Fibroblast of pulmonary artery (primary cell): ENCODE results near the gene NIPAL3.

Experiments used
- DNase-seq: peaks from one replicate; pipeline ENCODE4 v3.0.0-alpha.2; 2010; ENCODE audit warnings: low read depth
- H3K4me3 ChIP-seq: replicated peaks from 2 replicates; pipeline ENCODE4 v1.5.1; 2011; ENCODE audit warnings: low read depth, mild to moderate bottlenecking, control low read depth, low read length, moderate library complexity
- TF ChIP-seq, protein P1 (sequence below): IDR thresholded peaks from 2 replicates; pipeline ENCODE4 v1.5.1; 2011; ENCODE audit warnings: mild to moderate bottlenecking, control low read depth, low read length, inconsistent platforms; ENCODE audit errors: missing control alignments

NIPAL3 gene

DNA sequence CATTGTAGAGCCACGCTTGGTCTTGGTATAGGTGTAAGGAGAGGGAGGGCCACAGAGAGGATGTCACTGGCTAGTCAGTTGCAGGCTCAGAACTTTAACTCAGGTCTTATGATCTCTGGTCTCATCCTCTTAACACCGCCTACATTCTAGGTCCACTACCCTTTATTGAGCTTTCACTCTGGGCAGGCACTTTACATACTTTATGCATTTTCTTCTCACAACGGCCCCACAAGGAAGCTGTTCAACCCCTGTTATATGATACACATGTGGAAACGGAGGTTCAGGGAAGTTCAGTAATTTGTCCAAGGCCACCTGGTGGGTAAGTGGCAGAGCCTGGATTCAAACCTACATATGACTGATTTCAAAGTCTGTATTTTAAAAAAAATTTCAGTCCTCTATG, 61.7 kb downstream of the NIPAL3 start:
- no peak overlapping the region for H3K4me3 ChIP-seq
- no peak for DNase-seq
- TF ChIP-seq, protein P1, sequence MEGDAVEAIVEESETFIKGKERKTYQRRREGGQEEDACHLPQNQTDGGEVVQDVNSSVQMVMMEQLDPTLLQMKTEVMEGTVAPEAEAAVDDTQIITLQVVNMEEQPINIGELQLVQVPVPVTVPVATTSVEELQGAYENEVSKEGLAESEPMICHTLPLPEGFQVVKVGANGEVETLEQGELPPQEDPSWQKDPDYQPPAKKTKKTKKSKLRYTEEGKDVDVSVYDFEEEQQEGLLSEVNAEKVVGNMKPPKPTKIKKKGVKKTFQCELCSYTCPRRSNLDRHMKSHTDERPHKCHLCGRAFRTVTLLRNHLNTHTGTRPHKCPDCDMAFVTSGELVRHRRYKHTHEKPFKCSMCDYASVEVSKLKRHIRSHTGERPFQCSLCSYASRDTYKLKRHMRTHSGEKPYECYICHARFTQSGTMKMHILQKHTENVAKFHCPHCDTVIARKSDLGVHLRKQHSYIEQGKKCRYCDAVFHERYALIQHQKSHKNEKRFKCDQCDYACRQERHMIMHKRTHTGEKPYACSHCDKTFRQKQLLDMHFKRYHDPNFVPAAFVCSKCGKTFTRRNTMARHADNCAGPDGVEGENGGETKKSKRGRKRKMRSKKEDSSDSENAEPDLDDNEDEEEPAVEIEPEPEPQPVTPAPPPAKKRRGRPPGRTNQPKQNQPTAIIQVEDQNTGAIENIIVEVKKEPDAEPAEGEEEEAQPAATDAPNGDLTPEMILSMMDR, result no peak

DNA sequence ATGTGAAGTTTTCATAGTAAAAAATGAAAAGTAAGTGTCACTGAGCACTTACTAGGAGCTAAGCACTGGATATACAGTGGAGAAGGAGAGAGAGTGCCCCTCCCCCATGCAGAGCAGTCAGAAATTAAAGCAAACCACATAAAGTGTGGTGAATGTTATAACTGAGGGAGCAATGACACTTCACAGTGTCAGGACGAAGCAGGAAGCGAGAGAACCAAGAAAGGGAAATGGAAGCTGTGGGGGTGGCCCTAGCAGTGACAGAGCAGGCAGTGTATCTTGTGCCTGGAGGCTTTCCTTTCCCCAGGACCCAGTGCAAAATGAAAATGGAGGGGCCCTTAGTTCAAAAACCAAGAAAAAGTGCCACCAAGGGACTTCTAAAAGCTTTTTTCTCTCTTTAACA, 65.5 kb downstream of the NIPAL3 start:
- no peak overlapping the region for H3K4me3 ChIP-seq
- no peak for DNase-seq
- TF ChIP-seq, protein P1, result no peak

DNA sequence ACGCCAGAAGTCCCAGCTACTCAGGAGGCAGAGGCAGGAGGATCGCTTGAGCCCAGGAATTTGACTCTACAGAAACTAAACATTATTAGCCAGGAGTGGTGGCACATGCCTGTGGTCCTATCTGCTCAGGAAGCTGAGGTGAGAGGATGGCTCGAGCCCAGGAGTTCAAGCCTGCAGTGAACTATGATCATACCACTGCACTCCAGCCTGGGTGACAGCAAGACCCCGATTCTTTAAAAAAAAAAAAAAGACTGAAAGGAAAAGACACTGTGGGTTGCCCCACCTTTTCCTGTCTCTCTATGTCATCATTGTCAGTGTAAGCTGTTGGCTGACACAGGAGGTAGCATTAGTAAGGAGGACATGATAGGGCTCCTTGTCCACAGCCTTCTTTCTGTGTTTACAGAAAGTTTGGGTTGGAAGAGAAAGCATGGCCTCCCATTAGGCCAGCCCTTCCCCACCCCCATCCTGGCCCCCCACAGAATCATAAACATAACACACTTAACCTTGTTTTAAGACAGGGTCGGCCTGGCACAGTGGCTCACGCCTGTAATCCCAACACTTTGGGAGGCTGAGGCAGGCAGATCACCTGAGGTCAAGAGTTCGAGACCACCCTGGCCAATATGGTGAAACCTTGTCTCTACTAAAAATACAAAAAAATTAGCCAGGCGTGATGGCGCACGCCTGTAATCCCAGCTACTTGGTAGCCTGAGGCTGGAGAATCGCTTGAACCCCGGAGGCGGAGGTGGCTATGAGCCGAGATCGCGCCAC, 66.4 kb downstream of the NIPAL3 start:
- TF ChIP-seq, protein P1, result no peak
- H3K4me3 ChIP-seq, result no peak overlapping the region
- no peak for DNase-seq

DNA sequence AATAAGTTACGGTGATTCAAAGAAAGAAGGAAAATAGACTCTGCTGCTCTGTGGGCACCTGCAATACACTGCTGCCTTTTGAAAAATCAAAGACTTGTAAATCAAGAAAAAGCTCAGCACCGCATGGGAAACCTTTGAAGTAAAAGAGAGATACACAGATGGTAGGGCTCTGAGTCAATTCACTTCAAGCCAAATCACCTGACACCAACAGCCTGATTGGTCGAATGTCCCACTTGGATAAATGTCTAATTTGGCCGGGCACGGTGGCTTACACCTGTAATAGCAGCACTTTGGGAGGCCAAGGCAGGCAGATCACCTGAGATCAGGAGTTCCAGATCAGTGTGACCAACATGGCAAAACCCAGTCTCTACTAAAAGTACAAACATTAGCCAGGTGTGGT, 67.8 kb downstream of the NIPAL3 start:
- no peak for DNase-seq
- no peak overlapping the region for H3K4me3 ChIP-seq
- TF ChIP-seq, protein P1, result no peak

DNA sequence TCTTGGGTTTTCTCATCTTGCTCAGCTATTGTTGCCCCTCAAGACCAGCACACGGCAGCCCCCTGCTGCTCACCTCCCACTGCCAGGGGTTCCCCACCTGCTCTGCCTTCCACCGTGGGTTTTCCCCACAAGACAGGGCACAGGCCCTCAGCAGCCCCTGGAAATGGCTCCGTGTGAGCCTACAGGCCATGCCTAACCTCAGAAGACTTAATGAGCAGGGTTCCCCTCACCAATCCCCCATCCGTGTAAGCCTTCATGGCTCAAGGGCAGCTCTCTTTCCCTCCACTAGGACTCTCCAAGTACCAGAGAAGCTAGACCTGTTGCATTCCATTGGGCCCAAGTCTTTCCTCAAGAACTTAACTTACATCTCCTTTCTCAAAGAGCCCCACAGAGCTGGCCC, 68.6 kb downstream of the NIPAL3 start:
- TF ChIP-seq, protein P1, result no peak
- H3K4me3 ChIP-seq, result no peak overlapping the region
- no peak for DNase-seq

DNA sequence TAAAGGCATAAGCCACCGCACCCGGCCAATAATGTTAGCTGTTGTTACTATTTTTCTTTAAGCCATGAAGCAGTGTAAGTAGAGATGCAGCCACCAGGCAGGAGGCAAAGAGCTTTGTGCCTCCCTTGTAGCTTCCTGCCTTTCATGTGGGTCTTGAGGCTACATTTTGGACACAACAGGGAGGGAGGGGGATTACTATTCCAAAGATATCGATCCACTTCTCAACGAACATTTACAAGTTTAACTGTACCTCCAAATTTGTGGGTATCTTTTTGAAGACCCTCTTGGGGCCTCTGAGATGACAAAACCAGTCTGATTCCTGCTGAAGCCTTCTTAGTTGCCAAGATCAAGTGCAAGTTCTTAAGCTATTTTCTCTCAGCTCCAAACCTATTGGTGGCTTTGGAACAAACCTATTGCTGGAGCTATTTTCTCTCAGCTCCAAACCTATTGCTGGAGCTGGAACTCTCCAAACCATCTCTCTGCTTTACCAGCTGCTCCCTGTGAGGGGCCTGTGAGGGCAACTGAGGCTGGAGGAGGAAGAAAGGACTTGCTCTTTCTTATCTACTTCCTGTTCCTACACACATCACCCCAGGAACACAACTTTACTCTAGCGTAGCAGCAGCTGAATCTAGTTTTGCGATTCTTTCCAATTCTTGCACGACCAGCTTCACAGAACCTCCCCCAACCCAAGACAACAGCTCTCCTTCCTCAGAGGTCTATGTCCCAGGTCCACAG, 70.9 kb downstream of the NIPAL3 start:
- no peak overlapping the region for H3K4me3 ChIP-seq
- TF ChIP-seq, protein P1, result no peak
- DNase-seq, result no peak
